ENCODE measurements around the gene CTTN.
A peak's percentile ranks its signal among the peaks of the same experiment; 100 is the strongest.

Gene CTTN

DNA sequence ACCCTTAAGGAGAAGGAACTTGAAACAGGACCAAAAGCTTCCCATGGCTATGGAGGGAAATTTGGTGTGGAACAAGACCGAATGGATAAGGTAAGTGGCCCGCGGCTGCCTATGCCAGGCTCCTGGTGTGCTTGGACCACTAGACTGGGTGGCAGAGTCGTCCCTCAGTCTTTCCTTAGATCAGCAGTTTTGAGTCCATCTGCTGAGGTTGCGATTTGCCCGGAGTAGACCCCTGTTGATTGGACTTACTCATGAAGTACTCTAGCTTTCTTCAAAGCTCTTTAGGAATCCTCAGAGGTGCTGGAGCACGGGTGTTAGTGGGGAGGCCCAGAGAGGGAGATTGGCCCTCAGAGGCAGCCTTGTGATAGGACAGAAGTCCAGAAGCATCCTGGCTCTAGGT is 11.5 kb downstream of the CTTN start:
- DNase-seq (ENCODE audit: low spot score), result no peak

DNA sequence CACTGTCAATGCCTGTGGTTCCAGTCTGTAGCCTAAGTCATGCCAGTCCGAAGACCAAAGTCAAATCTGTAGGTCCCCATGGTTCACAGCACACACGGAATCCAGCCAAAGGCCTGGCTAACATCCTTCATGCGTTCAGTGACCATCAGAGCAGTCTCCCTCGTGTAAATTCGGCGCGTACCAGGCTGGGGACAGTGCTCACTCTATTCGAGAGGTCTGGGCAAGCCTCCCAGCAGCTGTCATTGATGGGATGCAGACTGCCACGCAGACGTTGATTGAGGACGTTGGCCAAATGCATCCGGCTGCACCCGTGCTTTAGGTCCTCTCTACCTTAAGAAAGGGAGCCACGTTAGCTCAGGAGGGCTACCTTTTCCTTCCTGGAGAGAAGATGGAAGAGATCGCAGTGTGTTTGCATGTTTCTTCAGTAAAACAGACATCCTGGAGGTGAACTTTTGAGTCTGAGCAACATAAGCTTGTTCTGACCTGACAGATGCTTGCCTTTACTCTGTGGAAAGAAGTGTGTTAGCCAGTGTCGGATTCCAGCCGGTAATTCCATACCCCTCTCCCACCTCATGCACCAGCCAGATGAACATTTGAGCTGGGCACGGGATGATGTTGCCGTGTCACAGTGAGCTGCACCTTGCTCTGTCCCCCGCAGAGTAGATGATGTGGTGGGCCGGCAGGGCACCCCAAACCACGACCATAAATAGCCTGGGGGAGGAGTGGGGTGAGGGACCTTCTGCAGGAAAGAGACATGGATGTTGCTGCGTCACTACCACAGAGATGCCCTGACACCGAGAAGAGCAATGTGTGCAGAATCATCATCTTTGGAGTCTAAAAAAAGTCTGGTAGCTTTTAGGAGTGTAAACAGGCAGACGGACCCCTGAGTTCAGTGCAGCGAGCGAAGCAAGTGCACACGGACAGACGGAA is 12.2 kb downstream of the CTTN start:
- no peak for DNase-seq (ENCODE audit: low spot score)

DNA sequence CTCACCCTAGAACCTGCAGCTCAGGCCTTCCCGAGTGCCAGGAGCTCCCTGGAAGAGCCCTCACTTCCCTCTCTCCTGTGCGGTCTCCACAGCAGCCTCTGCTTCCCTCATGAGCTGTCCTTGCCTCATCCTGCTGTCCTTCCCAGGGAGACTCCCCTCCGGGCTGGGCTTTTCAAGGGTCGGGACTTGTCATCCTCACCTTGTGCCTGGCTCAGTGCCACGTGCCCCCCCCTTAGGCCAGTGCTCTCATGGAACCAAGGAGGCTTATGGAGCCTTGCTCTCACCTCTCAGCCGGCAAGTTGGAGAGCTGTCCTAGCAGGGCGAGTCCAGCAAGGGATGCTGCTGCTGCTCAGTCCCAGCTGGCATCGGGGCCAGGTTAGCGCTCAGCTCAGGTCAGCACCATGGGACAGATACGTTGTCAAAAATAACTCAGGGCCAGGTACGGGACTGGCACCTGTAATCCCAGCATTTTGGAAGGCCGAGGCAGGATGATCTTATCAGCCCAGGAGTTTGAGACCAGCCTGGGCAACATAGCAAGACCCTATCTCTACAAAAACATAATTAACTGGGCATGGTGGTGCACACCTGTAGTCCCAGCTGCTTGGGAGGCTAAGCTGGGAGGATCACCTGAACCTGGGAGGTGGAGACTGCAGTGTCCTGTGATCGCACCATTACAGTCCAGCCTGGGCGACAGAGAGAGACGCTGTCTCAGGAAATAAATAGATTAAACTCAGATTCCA is 13.6 kb downstream of the CTTN start:
- DNase-seq (ENCODE audit: low spot score), result no peak

DNA sequence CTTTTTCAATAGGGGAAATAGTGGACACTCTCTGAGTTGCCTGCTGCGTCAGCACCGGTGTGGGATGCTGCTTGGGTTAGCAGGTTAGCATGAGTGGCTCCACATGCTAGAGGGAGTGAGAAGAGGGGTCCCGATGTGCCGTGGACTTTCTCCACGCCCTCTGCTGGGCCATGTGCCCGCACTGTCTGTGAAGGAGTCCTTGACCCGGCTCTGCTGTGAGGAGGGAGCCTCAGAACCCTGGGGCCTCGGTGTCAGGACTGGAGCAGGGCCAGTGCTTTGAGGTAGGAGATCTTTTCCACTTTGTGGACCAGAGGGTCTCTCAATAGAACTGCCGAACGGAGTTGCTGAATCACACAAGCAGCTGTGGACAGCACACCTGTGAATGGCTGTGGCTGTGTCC is 14.8 kb downstream of the CTTN start:
- no peak for DNase-seq (ENCODE audit: low spot score)

DNA sequence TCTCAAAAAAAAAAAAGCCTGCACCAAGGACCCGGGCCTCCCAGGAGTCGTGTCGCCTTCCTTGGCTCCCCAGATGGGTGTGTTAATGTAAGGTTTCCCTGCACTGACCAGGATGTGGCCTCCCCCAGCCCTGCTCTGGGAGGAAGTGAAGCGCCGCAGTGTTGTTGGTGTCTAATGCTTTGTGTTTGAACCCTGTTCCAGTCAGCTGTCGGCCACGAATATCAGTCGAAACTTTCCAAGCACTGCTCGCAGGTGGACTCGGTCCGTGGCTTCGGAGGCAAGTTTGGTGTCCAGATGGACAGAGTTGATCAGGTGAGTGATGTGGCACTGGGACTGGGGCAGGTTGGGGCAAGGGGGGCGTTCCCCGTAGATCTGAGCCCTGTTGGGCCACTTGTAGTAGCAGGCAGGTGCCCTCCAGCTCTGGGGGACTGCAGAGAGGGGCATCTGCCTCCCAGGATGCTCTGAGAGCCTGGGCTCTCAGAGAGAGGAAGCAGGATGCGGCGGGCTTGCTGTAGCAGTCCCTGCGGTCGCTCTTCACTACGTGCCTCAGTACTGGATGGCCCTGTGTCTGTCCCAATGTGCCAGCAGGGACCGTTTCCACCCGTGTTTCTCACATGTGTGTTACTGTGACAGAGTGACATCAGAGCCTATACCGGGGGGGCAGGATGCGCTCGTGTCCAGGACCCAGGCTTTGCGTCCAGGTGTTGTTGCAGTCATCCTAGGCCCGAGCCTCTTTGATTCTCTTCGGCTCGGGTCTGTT is 16.2 kb downstream of the CTTN start:
- no peak for DNase-seq (ENCODE audit: low spot score)

DNA sequence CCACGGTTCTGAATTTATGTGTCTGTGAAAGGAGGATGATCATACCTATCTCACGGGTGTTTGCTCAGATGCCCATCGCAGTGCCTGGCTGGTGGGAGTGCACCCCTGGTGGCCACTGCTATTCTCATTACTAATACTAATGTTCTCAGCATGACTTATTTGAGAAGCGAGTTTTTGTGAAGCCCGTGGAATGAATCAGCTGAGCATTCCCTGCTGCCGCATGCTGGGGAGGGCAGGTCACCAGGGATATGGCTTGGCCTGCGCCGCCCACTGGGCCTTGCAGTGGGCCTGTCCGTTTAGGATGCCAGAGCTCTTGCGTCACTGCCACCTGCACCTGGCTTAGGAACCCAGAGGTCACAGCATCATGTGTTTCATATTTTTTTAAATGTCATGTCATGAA is 16.9 kb downstream of the CTTN start:
- peak; percentile 75 for DNase-seq (ENCODE audit: low spot score)

DNA sequence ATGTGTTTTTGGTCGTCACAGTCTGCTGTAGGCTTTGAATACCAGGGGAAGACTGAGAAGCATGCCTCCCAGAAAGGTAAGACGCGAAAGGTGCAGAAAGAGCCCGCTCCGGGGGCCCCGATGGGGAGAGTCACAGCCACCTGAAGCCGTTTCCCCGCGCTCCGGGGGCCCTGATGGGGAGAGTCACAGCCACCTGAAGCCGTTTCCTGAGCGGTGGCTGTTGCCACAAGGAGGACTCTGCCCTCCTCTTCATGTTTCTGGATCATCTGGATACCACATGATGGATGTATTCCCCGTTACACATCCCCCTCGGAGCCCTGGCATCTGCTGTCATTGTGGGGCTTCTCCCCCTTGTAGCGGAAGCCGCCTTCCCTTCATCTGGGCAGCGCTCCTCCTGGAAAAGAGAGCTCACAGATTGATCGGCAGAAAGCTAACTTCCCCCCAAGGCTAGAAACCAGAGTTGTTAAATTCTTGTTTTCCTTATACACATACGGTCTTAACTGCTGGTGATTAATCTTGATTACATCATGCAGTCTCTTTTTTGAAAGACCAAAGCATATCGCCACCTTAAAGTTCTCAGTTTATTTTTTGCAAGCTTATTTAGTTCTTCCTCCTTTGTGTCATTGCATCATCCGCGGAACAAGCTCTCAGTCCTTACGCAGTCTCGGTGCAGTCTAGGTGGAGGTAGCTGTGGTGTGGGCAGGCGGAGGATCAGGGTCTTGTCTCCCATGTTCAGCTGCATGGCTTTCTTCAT is 17.5 kb downstream of the CTTN start:
- DNase-seq (ENCODE audit: low spot score), result no peak

DNA sequence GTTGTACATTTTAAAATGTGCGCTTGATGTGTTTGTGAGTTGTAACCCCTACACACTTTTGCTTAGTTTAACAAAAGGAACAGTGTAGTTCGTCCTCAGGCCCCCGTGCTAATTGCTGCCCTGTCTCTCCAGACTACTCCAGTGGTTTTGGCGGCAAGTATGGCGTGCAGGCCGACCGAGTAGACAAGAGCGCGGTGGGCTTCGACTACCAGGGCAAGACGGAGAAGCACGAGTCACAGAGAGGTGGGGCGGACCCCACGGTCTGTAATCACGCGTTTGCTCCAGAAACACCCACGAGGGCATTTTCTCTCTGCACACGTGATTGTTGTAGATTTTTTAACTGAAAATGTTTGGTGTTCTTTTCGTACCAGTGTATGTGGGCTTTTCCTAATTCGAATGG is 18.6 kb downstream of the CTTN start:
- no peak for DNase-seq (ENCODE audit: low spot score)

DNA sequence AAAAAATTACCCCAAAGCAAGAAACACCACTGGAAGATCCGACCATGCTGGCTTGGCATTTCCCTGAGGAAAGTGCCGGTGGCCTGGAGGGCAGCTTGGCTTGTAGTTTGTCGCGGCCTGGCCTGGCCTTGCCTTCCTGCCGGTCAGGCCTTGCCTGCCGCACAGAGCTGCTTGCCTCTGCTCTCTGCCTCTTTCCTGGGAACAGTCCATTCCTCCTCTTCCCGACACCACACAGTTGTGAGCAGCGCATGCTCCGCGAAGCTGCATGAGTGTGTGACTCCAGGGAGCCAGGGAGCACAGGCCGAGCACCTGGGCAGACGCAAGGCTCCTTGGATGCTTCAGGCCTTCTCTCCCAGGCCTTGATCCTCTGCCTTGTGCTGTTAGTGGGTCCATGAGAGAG is 19.8 kb downstream of the CTTN start:
- no peak for DNase-seq (ENCODE audit: low spot score)

DNA sequence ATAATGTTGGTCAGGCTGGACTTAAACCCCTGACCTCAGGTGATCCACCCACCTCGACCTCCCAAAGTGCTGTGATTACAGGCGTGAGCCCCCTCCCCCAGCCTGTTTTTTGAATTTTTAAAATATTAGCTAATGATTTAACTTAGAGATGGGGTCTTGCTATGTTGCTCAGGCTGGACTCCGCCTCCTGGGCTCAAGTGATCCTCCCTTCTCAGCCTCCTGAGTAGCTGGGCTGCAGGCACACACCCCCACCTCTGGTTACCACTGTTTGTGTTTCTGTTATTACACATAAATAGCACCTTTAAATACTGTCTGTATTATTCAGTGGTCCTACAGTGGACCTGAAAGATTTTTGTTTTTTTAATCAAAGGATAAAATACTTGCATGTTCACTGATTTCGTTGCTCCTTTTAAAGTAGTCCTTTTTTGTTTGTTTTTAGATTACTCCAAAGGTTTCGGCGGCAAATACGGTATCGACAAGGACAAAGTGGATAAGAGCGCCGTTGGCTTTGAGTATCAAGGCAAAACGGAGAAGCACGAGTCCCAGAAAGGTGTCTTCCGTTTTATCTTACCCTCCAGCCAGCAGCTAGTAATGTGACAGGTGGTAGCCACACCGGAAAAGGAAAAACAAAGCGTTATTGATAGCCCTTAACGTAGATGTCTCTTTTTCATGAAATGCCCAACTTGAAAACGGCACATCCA is 21.1 kb downstream of the CTTN start:
- DNase-seq (ENCODE audit: low spot score), result no peak

DNA sequence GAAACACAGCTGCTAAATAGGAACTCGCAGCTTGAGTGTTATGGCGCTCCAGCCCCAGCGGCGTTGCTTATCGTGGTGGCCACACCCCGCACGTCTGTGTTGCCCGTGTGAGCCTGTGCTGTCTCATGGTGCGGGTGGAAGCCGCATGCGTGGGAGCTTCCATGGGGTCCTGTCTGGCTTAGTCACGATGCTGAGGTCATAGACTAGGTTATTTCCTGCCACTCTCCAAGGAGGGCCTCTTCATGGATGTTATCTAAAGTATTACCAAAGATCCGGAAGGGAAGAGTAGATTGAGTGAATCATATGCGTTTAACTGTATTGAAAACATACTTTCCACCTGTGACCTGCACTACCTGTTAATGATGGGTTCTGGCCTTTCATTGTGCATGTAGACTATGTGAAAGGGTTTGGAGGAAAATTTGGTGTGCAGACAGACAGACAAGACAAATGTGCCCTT is 21.7 kb downstream of the CTTN start:
- DNase-seq (ENCODE audit: low spot score), result no peak

DNA sequence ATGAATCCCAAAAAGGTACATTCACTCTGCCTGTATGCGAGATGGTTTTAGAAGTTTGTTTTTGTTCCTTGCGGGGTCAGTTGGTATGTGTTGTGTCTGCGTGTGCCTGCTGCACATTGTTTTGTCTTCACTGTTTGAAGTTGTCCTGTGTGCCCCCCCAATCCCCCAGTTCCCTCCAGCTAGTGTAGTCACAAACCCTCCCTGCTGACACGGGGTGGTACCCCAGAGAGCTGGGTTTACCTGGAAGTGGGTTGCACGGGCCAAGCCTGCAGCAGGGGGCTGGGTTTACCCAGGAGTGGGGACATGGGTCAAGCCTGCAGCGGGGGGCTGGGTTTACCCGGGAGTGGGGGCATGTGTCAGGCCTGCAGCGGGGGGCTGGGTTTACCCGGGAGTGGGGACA is 22.2 kb downstream of the CTTN start:
- no peak for DNase-seq (ENCODE audit: low spot score)

DNA sequence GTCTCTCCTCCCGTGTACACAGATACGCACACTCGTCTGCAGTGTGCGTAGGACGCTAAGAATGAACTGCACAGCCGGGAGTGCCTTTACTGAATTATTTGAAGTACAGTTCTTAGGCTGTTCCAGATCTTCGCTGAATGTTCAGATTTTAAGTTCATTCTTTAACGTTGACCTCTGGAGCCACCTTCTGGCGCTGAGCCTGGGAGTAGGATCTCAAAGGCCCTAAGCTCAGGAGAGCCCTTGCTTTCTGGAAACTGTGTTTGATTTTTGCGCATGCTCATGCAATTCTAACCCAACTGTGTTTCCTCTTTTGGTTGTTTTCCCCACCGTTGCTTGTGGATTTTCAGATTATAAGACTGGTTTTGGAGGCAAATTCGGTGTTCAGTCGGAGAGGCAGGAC is 22.8 kb downstream of the CTTN start:
- DNase-seq (ENCODE audit: low spot score), result no peak

DNA sequence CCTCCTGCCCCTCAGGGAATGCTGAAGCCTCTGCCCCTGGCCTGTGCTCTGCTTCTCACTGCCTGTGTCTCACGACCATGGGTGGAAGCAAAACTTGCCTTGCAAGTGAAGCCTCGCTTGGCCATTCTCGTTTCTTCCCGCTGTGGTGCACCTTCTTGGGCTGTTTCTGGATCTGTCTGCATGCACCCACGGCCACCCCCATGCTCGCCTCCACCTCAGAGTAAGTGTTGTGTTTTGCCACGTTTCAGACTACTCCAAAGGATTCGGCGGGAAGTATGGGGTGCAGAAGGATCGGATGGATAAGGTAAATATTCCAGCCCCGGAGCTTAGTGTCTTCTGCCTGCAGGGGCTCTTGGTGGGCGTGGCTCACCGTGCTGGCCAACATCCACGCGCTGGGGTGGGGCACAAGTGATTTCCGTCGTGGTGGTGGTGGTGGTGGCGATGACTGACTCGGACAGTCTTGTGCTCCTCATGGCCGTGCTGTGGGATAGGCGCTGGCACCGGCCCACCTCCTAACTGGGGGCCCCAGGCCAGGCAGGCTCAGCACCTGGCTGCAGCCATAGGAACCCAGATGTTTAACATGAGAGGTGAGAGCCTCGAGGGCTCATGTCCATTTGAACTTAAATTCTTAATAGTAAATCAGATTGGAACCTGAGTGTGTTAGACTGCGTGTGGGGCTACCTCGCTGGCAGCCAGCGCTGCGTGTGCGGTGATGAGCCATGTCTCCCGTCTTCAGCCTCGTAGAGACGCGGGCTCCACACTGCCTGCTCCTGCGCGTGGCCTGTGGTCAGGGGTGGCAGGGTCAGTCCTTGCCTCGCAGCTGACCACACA is 24.6 kb downstream of the CTTN start:
- DNase-seq (ENCODE audit: low spot score), result no peak

DNA sequence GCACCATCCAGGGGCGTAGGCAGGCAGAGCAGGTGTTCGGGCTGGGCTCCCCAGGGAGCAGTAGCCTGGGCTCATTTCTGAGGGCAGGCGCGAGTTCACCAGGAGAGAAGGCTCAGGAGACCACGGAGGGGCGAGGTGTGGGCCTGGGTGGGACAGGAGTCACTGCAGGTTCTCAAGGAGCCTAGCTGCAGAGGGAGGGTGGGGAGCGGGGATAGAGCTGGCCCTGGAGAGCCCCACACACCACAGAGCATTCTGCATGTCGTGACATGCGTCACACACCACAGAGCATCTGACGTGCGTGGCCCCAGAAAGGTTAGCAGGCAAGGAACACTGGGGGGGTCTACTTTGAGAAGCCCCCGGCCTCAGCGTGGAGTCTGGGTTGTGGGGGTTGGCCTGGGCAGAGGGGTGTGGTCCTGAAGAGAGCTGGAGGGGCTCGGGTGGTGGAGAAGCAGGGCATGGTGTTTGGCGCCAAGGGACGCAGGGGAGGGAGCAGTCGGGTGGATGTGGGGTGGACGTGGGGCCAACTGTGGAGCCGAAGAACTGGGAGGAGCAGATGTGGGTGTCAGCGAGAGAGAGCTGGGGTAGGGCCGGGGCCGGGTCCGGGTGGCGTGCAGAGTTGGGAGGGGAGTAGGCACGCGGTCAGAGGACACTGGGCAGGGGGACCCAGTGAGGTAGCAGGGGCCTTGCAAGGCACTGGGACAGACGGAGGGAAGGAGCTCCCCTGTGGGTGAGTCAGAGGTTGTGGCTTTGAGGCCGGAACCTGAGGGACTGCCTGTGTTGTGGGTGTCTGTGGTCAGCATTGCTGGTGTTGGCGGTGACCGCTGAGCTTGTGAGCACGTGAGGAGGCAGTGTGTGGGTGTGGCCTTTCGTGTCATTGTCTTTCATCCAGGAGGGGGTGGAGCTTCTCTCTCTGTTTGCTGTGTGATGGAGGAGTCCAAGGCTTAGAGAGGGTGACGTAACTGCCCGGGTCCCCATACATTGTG is 25.5 kb downstream of the CTTN start:
- peak; percentile 84 for DNase-seq (ENCODE audit: low spot score)

DNA sequence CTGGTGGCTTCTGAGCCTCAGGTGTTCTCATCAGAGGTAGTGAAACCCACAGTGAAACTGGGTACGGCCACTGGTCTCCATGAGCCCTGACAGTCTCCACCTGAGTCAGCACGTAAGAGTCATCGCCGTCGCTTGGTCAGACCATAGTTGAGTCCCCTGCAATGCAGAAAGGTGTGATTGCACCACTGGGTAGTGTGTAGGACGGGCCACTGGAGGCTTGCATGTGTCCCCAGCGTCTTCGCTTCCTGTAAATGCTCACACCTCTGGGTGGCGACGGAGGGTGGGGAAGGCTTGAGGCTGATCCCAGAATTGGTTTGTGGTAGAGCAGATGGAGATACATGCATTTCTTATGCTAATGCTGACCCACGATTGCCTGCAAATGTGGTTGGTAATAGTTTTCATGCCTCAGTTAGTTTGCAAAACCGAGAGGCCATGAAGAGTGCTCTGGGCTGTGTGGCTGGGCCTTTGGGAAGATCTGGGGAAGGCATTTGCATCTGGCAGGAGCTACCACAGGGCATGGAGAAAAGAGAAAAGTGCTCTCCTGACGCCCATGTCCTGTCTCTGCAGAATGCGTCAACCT is 26.5 kb downstream of the CTTN start:
- DNase-seq (ENCODE audit: low spot score), result no peak

DNA sequence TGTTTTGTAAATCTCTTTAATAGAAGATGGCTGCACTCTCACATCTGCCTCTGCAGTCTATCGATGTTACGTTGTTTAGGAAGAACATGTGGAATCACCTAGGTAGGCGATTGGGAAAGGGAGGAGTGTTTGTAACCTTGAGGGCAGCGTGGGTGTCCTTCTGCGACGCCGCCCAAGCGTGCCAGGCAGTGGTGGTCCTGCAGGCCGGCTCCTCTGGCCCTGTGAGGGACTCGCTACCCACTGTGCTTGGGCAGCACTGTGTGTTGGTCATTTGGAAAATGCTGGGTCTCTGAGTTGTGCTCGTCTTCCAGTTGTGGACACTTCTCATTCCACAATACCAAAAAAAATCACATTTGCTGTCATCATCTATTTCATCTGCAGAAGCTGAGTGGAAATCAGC is 29.1 kb downstream of the CTTN start:
- no peak for DNase-seq (ENCODE audit: low spot score)

DNA sequence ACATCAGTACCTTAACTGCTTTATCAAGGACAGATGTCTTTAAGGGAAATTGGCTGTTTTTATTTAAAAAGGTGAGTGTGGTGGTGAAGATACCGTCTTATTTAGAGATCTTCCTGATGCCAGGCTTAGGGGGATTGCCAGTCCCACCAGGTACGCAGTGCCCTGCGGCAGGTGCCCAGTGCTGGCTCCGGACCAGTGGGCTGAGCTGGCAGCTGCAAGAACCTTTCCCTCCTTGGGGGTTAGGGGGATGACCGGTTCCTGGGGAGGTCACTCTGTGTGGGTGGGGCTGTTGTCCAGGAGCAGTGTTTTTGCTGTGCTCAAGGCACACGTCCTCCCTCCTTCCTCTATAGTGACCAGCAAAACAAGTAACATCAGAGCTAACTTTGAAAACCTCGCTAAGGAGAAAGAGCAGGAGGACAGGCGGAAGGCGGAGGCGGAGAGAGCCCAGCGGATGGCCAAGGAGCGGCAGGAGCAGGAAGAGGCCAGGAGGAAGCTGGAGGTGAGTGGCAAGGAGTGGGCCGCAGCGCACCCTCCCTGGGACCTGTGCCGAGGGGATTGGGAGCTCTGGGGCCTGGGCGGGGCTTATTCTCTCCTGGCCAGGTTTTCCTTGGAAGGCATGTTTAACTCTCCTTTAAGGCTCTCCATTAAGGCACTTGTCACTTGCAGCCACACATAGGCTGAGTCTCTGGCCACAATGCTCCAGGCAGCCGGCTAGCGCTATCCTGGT is 30.5 kb downstream of the CTTN start:
- no peak for DNase-seq (ENCODE audit: low spot score)

All from AG20443 (cell line).